ENCODE data around the gene POLR1B. TPM values are rescaled to one million over a fixed set of nuclear protein-coding genes. Genes with fewer than 3 reads are reported as not detected.

POLR1B gene
- total RNA-seq, 1 experiment from 2014 or later: 31.7 TPM

DNA sequence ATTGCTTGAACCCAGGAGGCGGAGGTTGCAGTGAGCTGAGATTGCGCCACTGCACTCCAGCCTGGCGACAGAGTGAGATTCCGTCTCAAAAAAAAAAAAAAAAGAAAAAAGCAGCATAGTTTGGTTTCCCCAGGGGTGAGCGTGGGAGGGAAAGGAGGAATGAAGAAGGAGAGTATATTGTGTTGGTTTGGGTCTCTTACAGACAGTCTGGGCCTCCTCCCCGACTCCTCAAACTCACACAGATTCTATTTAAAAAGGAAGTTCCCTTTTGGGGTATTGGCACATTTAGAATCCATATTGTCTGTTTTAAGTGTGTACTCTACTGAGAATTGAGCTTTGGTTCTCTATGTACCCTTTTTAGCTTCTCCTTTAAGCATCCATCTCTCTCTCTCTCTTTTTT is 76.1 kb downstream of the POLR1B start:
- ChIA-PET CTCF (interaction anchor here (0.7 kb wide), 1 partner anchor 109 kb away, joined by 3 read pairs; no protein-coding TSS in a partner anchor), POLR2A (ENCODE audit: unreplicated experiment) (interaction anchor here (0.6 kb wide), 1 partner anchor 109 kb away, joined by 16 read pairs; no protein-coding TSS in a partner anchor)
- no peak for TF ChIP-seq EZH2 (IDR thresholded peaks at IDR 0.05; ENCODE audit: low read length, unreplicated experiment)
- no peak for TF ChIP-seq EZH2phosphoT487 (IDR thresholded peaks at IDR 0.05; ENCODE audit: borderline replicate concordance, low read length)
- TF ChIP-seq, protein P1, sequence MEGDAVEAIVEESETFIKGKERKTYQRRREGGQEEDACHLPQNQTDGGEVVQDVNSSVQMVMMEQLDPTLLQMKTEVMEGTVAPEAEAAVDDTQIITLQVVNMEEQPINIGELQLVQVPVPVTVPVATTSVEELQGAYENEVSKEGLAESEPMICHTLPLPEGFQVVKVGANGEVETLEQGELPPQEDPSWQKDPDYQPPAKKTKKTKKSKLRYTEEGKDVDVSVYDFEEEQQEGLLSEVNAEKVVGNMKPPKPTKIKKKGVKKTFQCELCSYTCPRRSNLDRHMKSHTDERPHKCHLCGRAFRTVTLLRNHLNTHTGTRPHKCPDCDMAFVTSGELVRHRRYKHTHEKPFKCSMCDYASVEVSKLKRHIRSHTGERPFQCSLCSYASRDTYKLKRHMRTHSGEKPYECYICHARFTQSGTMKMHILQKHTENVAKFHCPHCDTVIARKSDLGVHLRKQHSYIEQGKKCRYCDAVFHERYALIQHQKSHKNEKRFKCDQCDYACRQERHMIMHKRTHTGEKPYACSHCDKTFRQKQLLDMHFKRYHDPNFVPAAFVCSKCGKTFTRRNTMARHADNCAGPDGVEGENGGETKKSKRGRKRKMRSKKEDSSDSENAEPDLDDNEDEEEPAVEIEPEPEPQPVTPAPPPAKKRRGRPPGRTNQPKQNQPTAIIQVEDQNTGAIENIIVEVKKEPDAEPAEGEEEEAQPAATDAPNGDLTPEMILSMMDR (conservative IDR thresholded peaks at IDR 0.05; ENCODE audit: low read depth, low read length): no peak
- Histone ChIP-seq H3K4me3 (ENCODE audit: low read length) (no peak overlapping the region), H3K9me2 (replicated peaks; ENCODE audit: low read length) (no peaks in the 10 kb centered on the region), H2AFZ (ENCODE audit: low read length) (no peak overlapping the region), H3K4me1 (ENCODE audit: insufficient read depth, low read length) (peaks cover 26% of the 10 kb centered on the region), H4K20me1 (ENCODE audit: low read length) (no peaks in the 10 kb centered on the region), H3K36me3 (ENCODE audit: low read depth, low read length) (no peaks in the 10 kb centered on the region), H3K9ac (ENCODE audit: low read length) (no peak overlapping the region), H3K4me2 (ENCODE audit: low read length) (no peak overlapping the region), H3K9me3 (ENCODE audit: low read length) (no peaks in the 10 kb centered on the region), H3K27ac (ENCODE audit: low read length) (no peak overlapping the region), H3K79me2 (ENCODE audit: low read length) (no peaks in the 10 kb centered on the region), H3K27me3 (ENCODE audit: low read length) (no peaks in the 10 kb centered on the region), H3F3A (ENCODE audit: low read length, unreplicated experiment) (no peaks in the 10 kb centered on the region)
- intact Hi-C loops (cut with micrococcal nuclease): no loop called here
- ATAC-seq (no peak), DNase-seq (no peak)
- no TSS peak for BruUV-seq (replicated peaks)

DNA sequence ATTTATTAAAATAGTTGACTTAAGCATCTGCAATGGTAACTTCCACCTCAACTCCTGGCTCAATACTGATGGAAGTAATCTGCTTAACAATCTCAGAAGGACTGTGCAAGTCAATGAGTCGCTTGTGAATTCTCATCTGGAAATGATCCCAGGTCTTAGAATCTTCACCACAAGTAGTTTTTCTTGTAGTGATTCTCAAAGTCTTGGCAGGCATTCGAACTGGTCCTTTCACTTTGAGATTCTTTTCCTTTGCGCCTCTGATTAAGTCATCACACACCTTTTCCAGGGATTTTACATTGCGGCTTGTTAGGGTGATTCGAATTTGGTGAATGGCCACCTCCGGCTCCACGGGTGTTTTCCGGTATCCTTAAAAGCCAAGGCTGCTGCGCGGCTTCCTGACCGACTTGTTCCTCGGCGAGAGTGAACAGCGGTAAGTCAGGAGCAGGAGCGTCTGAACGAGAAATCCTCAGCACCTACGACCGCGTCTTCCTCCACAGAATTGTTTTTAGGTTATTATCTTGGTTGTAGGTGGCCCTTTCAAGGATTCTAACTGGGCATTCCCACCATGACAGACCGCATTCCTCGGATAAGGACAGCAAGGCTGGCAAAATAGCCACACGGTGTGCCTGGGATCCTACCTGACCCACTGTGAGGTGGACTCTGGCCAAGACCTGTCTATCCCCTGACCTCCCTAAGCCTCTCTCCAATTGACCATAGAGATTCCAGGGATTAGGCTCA is 79.7 kb downstream of the POLR1B start:
- intact Hi-C loops (cut with micrococcal nuclease): no loop called here
- Histone ChIP-seq H3K36me3 (ENCODE audit: low read depth, low read length) (no peaks in the 10 kb centered on the region), H3K27ac (ENCODE audit: low read length) (peak overlapping the region; percentile 94), H3K27me3 (ENCODE audit: low read length) (no peaks in the 10 kb centered on the region), H3K4me1 (ENCODE audit: insufficient read depth, low read length) (peaks cover 59% of the 10 kb centered on the region), H3K9ac (ENCODE audit: low read length) (peak overlapping the region; percentile 61), H3K9me2 (replicated peaks; ENCODE audit: low read length) (no peaks in the 10 kb centered on the region), H3K9me3 (ENCODE audit: low read length) (no peaks in the 10 kb centered on the region), H3K79me2 (ENCODE audit: low read length) (peaks cover 9% of the 10 kb centered on the region; the same call in 1 of the 2 replicates), H4K20me1 (ENCODE audit: low read length) (no peaks in the 10 kb centered on the region), H3K4me2 (ENCODE audit: low read length) (peak overlapping the region; percentile 58), H3K4me3 (ENCODE audit: low read length) (no peak overlapping the region), H3F3A (ENCODE audit: low read length, unreplicated experiment) (peaks cover 10% of the 10 kb centered on the region), H2AFZ (ENCODE audit: low read length) (no peak overlapping the region; the same call in 1 of the 2 replicates)
- ChIA-PET POLR2A (ENCODE audit: unreplicated experiment) (interaction anchor here (0.6 kb wide), 1 partner anchor 37 kb away, joined by 3 read pairs; no protein-coding TSS in a partner anchor), CTCF (interaction anchor here (0.6 kb wide), 1 partner anchor 661 kb away, joined by 6 read pairs; no protein-coding TSS in a partner anchor)
- TF ChIP-seq, protein P1 (conservative IDR thresholded peaks at IDR 0.05; ENCODE audit: low read depth, low read length): no peak
- TF ChIP-seq EZH2 (IDR thresholded peaks at IDR 0.05; ENCODE audit: low read length, unreplicated experiment) (no peak), EZH2phosphoT487 (IDR thresholded peaks at IDR 0.05; ENCODE audit: borderline replicate concordance, low read length) (no peak)
- ATAC-seq (no peak), DNase-seq (peak; percentile 71)
- no TSS peak for BruUV-seq (replicated peaks)

DNA sequence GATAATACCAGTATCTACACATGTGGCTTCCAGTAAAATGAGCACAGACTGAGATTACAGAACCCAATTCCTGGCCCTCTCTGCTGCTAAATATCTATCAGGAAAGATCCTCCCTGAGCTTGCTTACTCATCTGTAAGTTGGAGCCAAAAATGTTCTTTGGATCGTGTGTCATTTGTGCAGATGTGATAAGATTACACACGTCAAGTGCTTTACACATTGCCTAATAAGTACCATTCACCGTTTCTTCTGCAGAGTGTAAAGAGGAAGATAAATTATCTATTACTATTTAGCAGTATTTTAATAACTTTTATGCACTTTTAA is 80.2 kb downstream of the POLR1B start:
- ChIA-PET CTCF (interaction anchor here (0.6 kb wide), 2 partner anchors 21 to 661 kb away, joined by 6 to 7 read pairs; no protein-coding TSS in a partner anchor), POLR2A (ENCODE audit: unreplicated experiment) (interaction anchor here (0.6 kb wide), 1 partner anchor 37 kb away, joined by 3 read pairs; no protein-coding TSS in a partner anchor)
- Histone ChIP-seq H3K27ac (ENCODE audit: low read length) (peak overlapping the region; percentile 94), H3K79me2 (ENCODE audit: low read length) (peaks cover 9% of the 10 kb centered on the region; the same call in 1 of the 2 replicates), H3K9me2 (replicated peaks; ENCODE audit: low read length) (no peaks in the 10 kb centered on the region), H2AFZ (ENCODE audit: low read length) (no peak overlapping the region; the same call in 1 of the 2 replicates), H3K36me3 (ENCODE audit: low read depth, low read length) (no peaks in the 10 kb centered on the region), H3K4me1 (ENCODE audit: insufficient read depth, low read length) (peaks cover 63% of the 10 kb centered on the region), H3K27me3 (ENCODE audit: low read length) (no peaks in the 10 kb centered on the region), H3K4me2 (ENCODE audit: low read length) (peak overlapping the region; percentile 58), H3K4me3 (ENCODE audit: low read length) (no peak overlapping the region), H3K9me3 (ENCODE audit: low read length) (no peaks in the 10 kb centered on the region), H3K9ac (ENCODE audit: low read length) (peak overlapping the region; percentile 61), H3F3A (ENCODE audit: low read length, unreplicated experiment) (peaks cover 13% of the 10 kb centered on the region), H4K20me1 (ENCODE audit: low read length) (no peaks in the 10 kb centered on the region)
- no TSS peak for BruUV-seq (replicated peaks)
- TF ChIP-seq EZH2phosphoT487 (IDR thresholded peaks at IDR 0.05; ENCODE audit: borderline replicate concordance, low read length) (no peak), EZH2 (IDR thresholded peaks at IDR 0.05; ENCODE audit: low read length, unreplicated experiment) (no peak)
- TF ChIP-seq, protein P1 (conservative IDR thresholded peaks at IDR 0.05; ENCODE audit: low read depth, low read length): no peak
- peak; percentile 88 for DNase-seq
- peak; percentile 7 for ATAC-seq
- intact Hi-C loops (cut with micrococcal nuclease): no loop called here
